A549 (cell line): Measurements from ENCODE around the gene CLC.

Experiments
- RAD21 ChIP-seq, 2 experiments: fragments of >200 bp in 1 of 2; sonication (Bioruptor Twin) in 1 of 2; formaldehyde crosslinking in 1 of 2; IDR thresholded peaks in 1 of 2; conservative IDR thresholded peaks in 1 of 2; 2 replicates in 1 of 2; 3 replicates in 1 of 2; pipeline ENCODE4 v1.6.1; 2012 to 2018; ENCODE audit warnings: inconsistent platforms in 1 of 2
- TF ChIP-seq, protein P1 (sequence below): fragments of >200 bp; sonication (Bioruptor Twin); formaldehyde crosslinking; IDR thresholded peaks from 3 replicates; pipeline ENCODE4 v1.5.1; 2016

DNA sequence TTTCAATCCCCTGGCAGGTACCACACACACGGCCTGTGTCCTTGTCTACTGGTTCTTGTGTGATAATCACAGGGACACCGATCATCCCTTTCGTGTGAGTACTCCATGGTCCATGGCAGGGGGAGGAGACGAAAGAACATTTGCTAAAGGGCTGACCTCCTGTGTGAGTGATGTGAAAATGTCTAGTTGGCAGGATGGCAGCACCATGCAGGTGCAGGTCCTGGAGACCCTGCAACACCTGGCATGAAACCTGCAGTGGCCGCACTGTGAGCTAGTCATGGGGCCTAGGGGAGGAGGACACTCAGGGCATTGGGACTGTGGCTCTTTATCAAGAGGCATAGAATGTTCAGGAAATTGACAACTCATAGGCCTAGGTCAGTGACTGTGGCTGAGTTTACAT, 56.4 kb downstream of the CLC start:
- TF ChIP-seq, protein P1, sequence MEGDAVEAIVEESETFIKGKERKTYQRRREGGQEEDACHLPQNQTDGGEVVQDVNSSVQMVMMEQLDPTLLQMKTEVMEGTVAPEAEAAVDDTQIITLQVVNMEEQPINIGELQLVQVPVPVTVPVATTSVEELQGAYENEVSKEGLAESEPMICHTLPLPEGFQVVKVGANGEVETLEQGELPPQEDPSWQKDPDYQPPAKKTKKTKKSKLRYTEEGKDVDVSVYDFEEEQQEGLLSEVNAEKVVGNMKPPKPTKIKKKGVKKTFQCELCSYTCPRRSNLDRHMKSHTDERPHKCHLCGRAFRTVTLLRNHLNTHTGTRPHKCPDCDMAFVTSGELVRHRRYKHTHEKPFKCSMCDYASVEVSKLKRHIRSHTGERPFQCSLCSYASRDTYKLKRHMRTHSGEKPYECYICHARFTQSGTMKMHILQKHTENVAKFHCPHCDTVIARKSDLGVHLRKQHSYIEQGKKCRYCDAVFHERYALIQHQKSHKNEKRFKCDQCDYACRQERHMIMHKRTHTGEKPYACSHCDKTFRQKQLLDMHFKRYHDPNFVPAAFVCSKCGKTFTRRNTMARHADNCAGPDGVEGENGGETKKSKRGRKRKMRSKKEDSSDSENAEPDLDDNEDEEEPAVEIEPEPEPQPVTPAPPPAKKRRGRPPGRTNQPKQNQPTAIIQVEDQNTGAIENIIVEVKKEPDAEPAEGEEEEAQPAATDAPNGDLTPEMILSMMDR: no peak
- TF ChIP-seq RAD21 (conservative IDR thresholded peaks at IDR 0.05 in 1 of 2, IDR thresholded peaks at IDR 0.05 in 1 of 2): no peak
